ENCODE data around the gene SARS1.

DNA sequence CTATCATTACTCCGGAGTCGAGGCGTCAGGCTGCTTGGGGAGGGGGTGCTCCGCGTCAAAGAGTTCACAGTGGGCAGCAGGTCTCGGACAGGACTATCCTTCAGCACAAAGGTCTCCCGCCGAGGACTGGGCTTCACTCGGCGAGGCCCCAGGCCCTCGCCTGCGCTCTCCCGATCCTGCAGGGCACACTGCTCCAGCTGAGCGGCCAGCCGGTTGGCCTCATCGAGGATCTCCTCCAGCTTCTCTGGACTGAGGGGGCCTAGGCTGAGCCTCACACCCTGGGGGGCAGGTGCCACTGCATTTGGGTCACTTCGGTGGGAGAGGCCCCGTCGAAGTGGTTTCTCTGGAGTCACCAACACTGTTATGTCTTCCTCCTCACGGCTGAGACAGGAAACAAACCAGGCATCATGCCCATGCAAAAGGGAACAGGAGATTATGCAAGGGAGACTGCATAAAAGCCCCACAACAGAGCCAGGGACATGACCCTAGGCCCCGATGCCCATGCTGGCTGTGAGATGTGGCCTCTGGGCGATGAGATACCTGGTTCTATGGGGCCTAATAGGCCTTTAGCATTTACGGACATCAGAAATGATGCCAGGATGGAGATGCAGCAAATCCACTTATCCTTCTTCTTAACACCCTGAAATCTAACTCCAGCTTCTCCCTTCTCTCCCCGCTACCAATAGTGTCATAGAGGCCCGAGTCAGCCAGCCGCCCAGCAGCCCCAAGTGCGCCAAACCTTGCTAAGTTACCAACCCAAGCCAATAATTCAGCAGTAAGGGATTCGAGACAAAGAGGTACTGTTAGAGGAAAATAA is 68.2 kb downstream of the SARS1 start:
- TF ChIP-seq, protein P1, sequence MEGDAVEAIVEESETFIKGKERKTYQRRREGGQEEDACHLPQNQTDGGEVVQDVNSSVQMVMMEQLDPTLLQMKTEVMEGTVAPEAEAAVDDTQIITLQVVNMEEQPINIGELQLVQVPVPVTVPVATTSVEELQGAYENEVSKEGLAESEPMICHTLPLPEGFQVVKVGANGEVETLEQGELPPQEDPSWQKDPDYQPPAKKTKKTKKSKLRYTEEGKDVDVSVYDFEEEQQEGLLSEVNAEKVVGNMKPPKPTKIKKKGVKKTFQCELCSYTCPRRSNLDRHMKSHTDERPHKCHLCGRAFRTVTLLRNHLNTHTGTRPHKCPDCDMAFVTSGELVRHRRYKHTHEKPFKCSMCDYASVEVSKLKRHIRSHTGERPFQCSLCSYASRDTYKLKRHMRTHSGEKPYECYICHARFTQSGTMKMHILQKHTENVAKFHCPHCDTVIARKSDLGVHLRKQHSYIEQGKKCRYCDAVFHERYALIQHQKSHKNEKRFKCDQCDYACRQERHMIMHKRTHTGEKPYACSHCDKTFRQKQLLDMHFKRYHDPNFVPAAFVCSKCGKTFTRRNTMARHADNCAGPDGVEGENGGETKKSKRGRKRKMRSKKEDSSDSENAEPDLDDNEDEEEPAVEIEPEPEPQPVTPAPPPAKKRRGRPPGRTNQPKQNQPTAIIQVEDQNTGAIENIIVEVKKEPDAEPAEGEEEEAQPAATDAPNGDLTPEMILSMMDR (IDR thresholded peaks at IDR 0.05; ENCODE audit: low read depth, low read length, missing input control): no peak
- TF ChIP-seq MAX (IDR thresholded peaks at IDR 0.05) (no peak), NR2F2 (IDR thresholded peaks at IDR 0.05) (no peak), EGR1 (IDR thresholded peaks at IDR 0.05; ENCODE audit: low read depth in 2 of 2) (no peak), SP1 (IDR thresholded peaks at IDR 0.05) (no peak), YY1 (IDR thresholded peaks at IDR 0.05) (no peak), RAD21 (IDR thresholded peaks at IDR 0.05) (no peak), GABPA (IDR thresholded peaks at IDR 0.05 in 1 of 2, conservative IDR thresholded peaks at IDR 0.05 in 1 of 2) (no peak), JUND (IDR thresholded peaks at IDR 0.05) (no peak)
- TF ChIP-seq, protein P2, sequence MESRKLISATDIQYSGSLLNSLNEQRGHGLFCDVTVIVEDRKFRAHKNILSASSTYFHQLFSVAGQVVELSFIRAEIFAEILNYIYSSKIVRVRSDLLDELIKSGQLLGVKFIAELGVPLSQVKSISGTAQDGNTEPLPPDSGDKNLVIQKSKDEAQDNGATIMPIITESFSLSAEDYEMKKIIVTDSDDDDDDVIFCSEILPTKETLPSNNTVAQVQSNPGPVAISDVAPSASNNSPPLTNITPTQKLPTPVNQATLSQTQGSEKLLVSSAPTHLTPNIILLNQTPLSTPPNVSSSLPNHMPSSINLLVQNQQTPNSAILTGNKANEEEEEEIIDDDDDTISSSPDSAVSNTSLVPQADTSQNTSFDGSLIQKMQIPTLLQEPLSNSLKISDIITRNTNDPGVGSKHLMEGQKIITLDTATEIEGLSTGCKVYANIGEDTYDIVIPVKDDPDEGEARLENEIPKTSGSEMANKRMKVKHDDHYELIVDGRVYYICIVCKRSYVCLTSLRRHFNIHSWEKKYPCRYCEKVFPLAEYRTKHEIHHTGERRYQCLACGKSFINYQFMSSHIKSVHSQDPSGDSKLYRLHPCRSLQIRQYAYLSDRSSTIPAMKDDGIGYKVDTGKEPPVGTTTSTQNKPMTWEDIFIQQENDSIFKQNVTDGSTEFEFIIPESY (IDR thresholded peaks at IDR 0.05): no peak
